Esophagus squamous epithelium (tissue), 4 donors: ENCODE data around the gene PLOD1.

Experiments used
- POLR2A ChIP-seq, 4 donors: fragments of 450-650 bp; IDR thresholded peaks; one replicate each; pipeline ENCODE4 v1.6.1; 2017; ENCODE audit warnings: antibody characterized with exemption in 4 of 4, mild to moderate bottlenecking in 4 of 4, moderate library complexity in 3 of 4
- TF ChIP-seq, protein P1 (sequence below), 6 experiments: fragments of 450-650 bp in 4 of 6; fragments of 200-600 bp in 2 of 6; sonication (generic) in 2 of 6; IDR thresholded peaks; one replicate each; pipeline ENCODE4 v1.5.1; 2016 to 2019; ENCODE audit warnings: antibody characterized with exemption in 6 of 6, mild to moderate bottlenecking in 4 of 6, moderate library complexity in 4 of 6

DNA sequence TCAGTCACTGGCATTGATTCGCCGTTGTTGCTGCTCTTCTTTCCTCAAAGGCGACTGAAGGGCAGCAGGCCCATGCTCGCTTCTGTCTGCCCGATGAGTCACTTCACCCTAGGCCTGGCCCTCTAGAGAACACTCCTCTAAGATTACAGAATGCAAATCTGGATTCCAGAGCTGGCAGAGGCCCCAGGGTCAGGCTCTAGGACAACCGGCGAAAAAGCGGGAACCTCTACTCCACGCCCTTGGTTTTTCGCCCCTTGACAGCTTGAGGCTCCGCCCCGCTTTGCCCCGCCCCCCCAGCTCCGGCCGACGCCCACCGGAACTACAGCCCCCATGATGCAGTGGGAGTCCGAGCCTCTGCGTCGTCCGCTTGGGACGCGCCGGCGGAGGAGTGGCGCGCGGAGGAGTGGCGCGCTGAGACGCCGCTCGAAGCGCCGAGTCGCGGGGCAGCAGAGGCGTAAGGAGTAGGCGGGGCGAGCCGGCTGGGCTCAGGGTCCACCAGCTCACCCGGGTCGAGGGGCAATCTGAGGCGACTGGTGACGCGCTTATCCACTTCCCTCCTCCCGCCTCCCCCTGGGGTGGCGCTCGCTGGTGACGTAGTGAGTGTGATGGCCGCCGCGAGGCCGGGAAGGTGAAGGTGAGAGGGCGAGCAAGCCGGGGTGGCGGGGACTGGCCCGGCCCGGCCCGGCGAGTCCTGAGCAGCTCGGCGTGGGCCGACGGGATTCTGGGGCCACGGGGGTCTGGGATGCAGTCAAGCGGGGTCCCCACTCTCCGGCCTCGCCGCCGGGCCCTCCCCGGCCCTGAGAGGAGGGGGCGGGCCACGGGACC is 45.5 kb downstream of the PLOD1 start, which contains the start of gene MFN2:
- TF ChIP-seq, protein P1, sequence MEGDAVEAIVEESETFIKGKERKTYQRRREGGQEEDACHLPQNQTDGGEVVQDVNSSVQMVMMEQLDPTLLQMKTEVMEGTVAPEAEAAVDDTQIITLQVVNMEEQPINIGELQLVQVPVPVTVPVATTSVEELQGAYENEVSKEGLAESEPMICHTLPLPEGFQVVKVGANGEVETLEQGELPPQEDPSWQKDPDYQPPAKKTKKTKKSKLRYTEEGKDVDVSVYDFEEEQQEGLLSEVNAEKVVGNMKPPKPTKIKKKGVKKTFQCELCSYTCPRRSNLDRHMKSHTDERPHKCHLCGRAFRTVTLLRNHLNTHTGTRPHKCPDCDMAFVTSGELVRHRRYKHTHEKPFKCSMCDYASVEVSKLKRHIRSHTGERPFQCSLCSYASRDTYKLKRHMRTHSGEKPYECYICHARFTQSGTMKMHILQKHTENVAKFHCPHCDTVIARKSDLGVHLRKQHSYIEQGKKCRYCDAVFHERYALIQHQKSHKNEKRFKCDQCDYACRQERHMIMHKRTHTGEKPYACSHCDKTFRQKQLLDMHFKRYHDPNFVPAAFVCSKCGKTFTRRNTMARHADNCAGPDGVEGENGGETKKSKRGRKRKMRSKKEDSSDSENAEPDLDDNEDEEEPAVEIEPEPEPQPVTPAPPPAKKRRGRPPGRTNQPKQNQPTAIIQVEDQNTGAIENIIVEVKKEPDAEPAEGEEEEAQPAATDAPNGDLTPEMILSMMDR (IDR thresholded peaks at IDR 0.05), result no peak
- TF ChIP-seq POLR2A (IDR thresholded peaks at IDR 0.05), result peak in 3 of 4 donors; percentile 52 to 79 (median 57)
